ENCODE results near the gene MAEL.
"Not testable (repeated sequence)": the region's sequence is repeated elsewhere in the genome, so short reads cannot be mapped to it uniquely, and the experiment has no call there.

Gene MAEL

DNA sequence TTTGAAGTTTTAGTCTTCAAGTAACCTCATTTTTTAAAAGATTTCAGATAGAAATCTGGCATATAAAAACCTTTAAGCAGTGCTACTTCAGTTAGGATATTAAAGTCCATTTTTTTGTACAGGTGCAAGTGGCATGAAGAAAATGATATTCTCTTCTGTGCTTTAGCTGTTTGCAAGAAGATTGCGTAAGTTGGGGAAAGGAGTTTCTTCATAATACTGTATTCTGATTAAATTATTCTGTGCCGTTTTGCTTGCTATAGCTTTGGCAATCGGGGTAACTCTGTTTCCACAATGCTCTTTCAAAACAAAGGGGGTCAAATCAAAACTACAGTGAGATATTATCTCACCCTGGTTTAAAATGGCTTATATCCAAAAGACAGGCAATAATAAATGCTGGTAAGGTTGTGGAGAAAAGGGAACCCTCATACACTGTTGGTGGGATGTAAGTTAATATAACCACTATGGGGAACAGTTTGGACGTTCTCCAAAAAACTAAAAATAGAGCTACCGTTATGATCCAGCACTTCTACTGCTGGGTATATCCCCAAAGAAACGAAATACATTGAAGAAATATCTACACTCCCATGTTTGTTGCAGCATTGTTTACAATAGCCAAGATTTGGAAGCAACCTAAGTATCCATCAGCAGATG lies 27.1 kb downstream of the MAEL start:
- no peak for DNase-seq (ENCODE audit: low read depth)
- TF ChIP-seq, protein P1, sequence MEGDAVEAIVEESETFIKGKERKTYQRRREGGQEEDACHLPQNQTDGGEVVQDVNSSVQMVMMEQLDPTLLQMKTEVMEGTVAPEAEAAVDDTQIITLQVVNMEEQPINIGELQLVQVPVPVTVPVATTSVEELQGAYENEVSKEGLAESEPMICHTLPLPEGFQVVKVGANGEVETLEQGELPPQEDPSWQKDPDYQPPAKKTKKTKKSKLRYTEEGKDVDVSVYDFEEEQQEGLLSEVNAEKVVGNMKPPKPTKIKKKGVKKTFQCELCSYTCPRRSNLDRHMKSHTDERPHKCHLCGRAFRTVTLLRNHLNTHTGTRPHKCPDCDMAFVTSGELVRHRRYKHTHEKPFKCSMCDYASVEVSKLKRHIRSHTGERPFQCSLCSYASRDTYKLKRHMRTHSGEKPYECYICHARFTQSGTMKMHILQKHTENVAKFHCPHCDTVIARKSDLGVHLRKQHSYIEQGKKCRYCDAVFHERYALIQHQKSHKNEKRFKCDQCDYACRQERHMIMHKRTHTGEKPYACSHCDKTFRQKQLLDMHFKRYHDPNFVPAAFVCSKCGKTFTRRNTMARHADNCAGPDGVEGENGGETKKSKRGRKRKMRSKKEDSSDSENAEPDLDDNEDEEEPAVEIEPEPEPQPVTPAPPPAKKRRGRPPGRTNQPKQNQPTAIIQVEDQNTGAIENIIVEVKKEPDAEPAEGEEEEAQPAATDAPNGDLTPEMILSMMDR (IDR thresholded peaks at IDR 0.05; ENCODE audit: low read depth, low read length, missing control alignments): no peak
- in situ Hi-C loops (cut with HindIII; ENCODE audit: low sequenced_read_pairs): no loop called here
- no peak overlapping the region for H3K4me3 ChIP-seq (ENCODE audit: low read depth, low read length)

DNA sequence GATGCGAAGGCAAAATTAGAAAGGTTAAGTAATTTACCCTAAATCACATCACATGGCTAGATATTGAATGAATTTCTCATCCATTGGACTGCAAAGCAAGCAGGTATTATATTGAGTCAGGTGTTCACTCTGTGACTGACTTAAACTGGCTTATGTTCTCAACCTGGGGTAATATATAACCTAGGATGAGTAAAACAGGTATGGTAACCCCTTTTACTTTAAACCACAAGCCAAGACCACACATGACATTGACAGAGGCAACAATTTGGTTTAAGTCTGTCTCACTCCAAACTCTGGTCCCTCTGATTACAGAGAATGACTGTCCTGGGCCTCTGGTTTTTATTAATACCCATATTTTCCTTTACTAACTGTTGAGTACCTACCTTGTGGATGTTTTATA lies 33.3 kb downstream of the MAEL start:
- TF ChIP-seq, protein P1 (IDR thresholded peaks at IDR 0.05; ENCODE audit: low read depth, low read length, missing control alignments): no peak
- no peak for DNase-seq (ENCODE audit: low read depth)
- in situ Hi-C loops (cut with HindIII; ENCODE audit: low sequenced_read_pairs): no loop called here
- H3K4me3 ChIP-seq (ENCODE audit: low read depth, low read length): no peak overlapping the region

DNA sequence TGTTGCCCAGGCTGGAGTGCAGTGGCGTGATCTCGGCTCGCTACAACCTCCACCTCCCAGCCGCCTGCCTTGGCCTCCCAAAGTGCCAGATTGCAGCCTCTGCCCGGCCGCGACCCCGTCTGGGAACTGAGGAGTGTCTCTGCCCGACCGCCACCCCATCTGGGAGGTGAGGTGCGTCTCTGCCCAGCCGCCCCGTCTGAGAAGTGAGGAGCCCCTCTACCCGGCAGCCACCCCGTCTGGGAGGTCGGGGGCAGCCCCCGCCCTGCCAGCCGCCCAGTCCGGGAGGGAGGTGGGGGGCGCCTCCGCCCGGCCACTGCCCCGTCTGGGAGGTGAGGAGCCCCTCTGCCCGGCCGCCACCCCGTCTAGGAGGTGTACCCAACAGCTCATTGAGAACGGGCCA lies 40.5 kb downstream of the MAEL start:
- DNase-seq (ENCODE audit: low read depth); in situ Hi-C loops (cut with HindIII; ENCODE audit: low sequenced_read_pairs); H3K4me3 ChIP-seq (ENCODE audit: low read depth, low read length): not testable (repeated sequence)

DNA sequence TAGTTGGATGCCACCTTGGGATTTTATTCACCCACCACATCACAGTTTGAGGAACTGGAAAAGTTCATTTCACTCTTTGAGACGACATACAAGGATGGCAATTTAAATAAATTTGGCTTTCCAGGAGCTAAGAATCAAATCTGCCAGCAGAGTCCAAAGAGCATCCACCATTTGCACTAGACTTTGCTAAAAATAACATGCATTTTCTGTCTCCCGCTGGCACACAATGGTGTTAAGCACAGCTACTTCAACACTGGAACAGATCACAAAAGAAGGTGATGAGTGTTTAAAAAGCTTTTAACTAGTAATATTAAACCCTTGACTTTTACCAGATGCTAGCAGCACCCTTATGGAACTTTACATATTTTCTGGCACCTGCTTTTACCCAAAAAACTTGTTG lies 44.6 kb downstream of the MAEL start:
- no peak overlapping the region for H3K4me3 ChIP-seq (ENCODE audit: low read depth, low read length)
- no peak for DNase-seq (ENCODE audit: low read depth)
- TF ChIP-seq, protein P1 (IDR thresholded peaks at IDR 0.05; ENCODE audit: low read depth, low read length, missing control alignments): no peak
- in situ Hi-C loops (cut with HindIII; ENCODE audit: low sequenced_read_pairs): no loop called here

DNA sequence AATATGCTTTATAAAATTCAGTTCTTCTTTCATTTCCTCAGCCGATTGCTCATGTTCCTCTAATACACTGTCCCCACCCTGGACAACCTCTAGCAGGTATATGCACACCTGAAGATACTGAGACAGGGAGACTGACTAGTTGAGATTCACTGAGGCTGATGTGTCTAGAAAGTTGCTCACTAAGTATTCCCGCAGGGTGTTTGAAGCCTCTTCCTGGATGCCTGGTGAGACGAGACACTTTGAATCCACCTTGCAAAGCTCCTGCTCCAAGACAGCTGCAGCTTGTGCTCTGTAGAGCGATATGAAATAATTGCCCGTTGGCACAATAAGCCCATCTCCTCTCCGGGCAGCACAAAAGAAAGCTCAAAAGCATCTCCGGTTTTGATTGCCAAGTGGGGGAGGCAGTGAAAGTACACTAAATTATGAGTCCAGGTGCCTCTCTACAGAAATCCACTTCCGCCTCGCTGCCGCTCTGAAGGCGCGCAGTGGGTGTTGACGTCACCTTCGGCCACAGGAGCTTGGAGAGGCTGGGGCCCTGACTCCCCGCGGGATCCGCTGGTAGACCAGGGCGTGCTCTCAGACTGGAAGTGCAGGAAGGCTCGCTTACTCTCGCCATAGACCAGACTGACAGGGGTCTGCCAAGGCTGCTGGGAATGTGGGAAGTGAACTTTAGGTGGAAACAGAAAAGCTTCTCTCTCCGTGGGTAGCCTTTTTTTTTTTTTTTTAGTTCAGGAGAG lies 54.8 kb downstream of the MAEL start:
- peak; percentile 57 for DNase-seq (ENCODE audit: low read depth)
- in situ Hi-C loops (cut with HindIII; ENCODE audit: low sequenced_read_pairs): no loop called here

DNA sequence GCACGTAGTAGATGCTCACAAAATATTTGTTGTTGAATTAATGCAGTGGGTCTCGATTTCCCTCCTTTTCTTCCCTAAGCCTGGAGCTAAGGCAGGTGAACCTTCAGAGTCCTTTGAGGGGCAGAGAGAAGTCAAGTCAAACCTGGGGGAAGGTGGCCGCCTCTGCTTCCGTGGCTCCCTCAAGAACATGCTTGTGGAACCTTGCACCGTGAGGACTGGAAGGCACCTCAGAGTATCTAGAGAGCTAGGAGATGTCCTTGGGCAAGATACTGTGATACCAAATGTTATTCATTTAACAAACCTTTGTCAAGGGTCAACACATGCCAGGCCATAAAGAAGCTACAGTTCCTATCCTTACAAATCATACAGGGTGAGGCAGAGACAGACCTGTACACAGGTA lies 62.8 kb downstream of the MAEL start:
- no peak for DNase-seq (ENCODE audit: low read depth)
- in situ Hi-C loops (cut with HindIII; ENCODE audit: low sequenced_read_pairs): loop anchor here (10.0 to 25.0 kb wide), 2 partner anchors 147 to 360 kb away; no protein-coding TSS in a partner anchor
- TF ChIP-seq, protein P1 (IDR thresholded peaks at IDR 0.05; ENCODE audit: low read depth, low read length, missing control alignments): no peak

More for the DNA sequence above, 54.8 kb downstream of the MAEL start:
- H3K4me3 ChIP-seq (ENCODE audit: low read depth, low read length): peak overlapping the region; percentile 28
- TF ChIP-seq, protein P1 (IDR thresholded peaks at IDR 0.05; ENCODE audit: low read depth, low read length, missing control alignments): no peak

DNA sequence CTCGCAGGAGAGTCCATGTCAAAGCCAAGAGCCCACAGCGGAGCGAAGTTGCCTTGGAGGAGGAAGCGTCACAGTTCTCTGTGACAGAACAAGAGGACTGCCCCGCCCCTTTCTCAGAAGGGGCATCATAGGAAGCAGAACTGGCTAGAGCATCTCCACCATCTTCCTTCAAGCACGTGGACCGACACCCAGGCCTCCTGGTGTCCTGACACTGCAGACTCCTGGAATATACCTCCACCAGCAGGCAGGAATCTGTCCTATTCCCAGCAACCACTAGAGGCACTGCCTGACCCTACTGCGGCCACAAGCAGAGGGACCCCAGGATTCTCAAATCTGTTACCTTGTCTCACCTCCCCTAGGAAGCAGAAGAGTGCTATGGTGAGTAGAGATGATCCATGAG lies 63.3 kb downstream of the MAEL start:
- no peak for DNase-seq (ENCODE audit: low read depth)
- H3K4me3 ChIP-seq (ENCODE audit: low read depth, low read length): no peak overlapping the region
- TF ChIP-seq, protein P1 (IDR thresholded peaks at IDR 0.05; ENCODE audit: low read depth, low read length, missing control alignments): peak; percentile 54
- in situ Hi-C loops (cut with HindIII; ENCODE audit: low sequenced_read_pairs): loop anchor here (10.0 to 25.0 kb wide), 2 partner anchors 148 to 360 kb away; no protein-coding TSS in a partner anchor

More for the DNA sequence above, 62.8 kb downstream of the MAEL start:
- no peak overlapping the region for H3K4me3 ChIP-seq (ENCODE audit: low read depth, low read length)

Data from astrocyte of the cerebellum (primary cell).